ENCODE measurements around the gene CLPTM1. TPM values are rescaled to one million over a fixed set of nuclear protein-coding genes. Genes with fewer than 3 reads are reported as not detected.

CLPTM1 gene
- total and polyA plus RNA-seq, 9 of the 15 experiments (the other 6 are each of a cell fraction or from before 2014, with no cell fraction given), result 0.37 to 96.0 (median 27.5) TPM

GRCh38 chr19:44954278-44954648 lies 917 bp upstream of the CLPTM1 start:
- CTCF ChIA-PET (ENCODE audit: low intra/inter-chr PET ratio), result no interaction called here
- FAIRE-seq (no peak), DNase-seq (ENCODE audit: extremely low read depth in 1 of 4, low spot score in 3 of 4) (peak in 1 of 4 experiments; percentile 16), ATAC-seq (no peak)
- WGBS (ENCODE audit: insufficient coverage, low coverage, missing lambda C conversion rate), result 21% methylated on average over 12 of the region's 13 CpGs
- Histone ChIP-seq H3K36me3 (ENCODE audit: control insufficient read depth, insufficient read depth, low read length) (peaks cover 15% of the 10 kb centered on the region; the same call in 2 of the 3 replicates), H3K4me1 (replicated peaks in 1 of 2; ENCODE audit: control insufficient read depth in 2 of 2, insufficient read depth in 2 of 2, low read length in 2 of 2) (peaks cover 16 to 31% of the 10 kb centered on the region in 2 experiments; a peak in 4 of 5 replicates), H3K9me1 (ENCODE audit: control insufficient read depth, insufficient read depth, low read length) (peaks cover 4% of the 10 kb centered on the region), H4K20me1 (replicated peaks; ENCODE audit: control insufficient read depth, insufficient read depth, low read length) (peaks cover 13% of the 10 kb centered on the region; the same call in 1 of the 2 replicates), H3K9me3 (replicated peaks; ENCODE audit: control insufficient read depth, insufficient read depth, low read depth, low read length) (no peaks in the 10 kb centered on the region), H3K4me3 (peak overlapping the region; percentile 100), H3K4me2 (ENCODE audit: insufficient read depth, low read length) (peak overlapping the region; percentile 90), H3K27ac (ENCODE audit: extremely low read depth, low read depth, low read length) (peak overlapping the region; percentile 90), H3K27me3 (ENCODE audit: control insufficient read depth in 2 of 2, insufficient read depth in 2 of 2, low read length in 2 of 2) (no peaks in the 10 kb centered on the region), H2AFZ (ENCODE audit: low read depth, low read length) (peak overlapping the region; percentile 92), H3K9ac (ENCODE audit: insufficient read depth in 1 of 2, low read depth in 2 of 2, low read length in 2 of 2) (peak overlapping the region; percentile 86 to 89), H3K79me2 (ENCODE audit: control insufficient read depth, insufficient read depth, low read length) (peaks cover 50% of the 10 kb centered on the region)
- in situ Hi-C loops (cut with MboI), result loop anchor here (5.0 kb wide), 1 partner anchor 42 kb away; the partner anchor contains the start of gene APOC1
- intact Hi-C loops (cut with micrococcal nuclease), result no loop called here
- POLR2A ChIA-PET, result interaction anchor here (0.6 to 1.6 kb wide), 11 partner anchors 10 to 1790 kb away, joined by 3 to 8 read pairs (median 4); partner anchors contain the start of genes APOE and TRAPPC6A
- BruUV-seq (replicated peaks), result no TSS peak
- 0 out of 2 replicates have a peak, but pooled peaks have one; percentile 2 for TF ChIP-seq ZNF12 (CRISPR knock-in tag; IDR thresholded peaks at IDR 0.05)
- TF ChIP-seq RB1 (IDR thresholded peaks at IDR 0.05; ENCODE audit: low read depth), result no peak
- TF ChIP-seq ZBTB43 (CRISPR knock-in tag; IDR thresholded peaks at IDR 0.05), result 0 out of 2 replicates have a peak, but pooled peaks have one; percentile 2
- no peak for TF ChIP-seq PHF21A (IDR thresholded peaks at IDR 0.05; ENCODE audit: borderline replicate concordance, low read depth)
- TF ChIP-seq HLTF (IDR thresholded peaks at IDR 0.05), result no peak
- TF ChIP-seq MBD2 (IDR thresholded peaks at IDR 0.05; ENCODE audit: borderline replicate concordance, low read depth), result no peak
- TF ChIP-seq ZNF41 (CRISPR knock-in tag; conservative IDR thresholded peaks at IDR 0.05), result no peak
- TF ChIP-seq STAT5B (CRISPR knock-in tag; IDR thresholded peaks at IDR 0.05), result no peak
- TF ChIP-seq ERF (CRISPR knock-in tag; IDR thresholded peaks at IDR 0.05), result 0 out of 2 replicates have a peak, but pooled peaks have one; percentile 25
- TF ChIP-seq, protein P1, sequence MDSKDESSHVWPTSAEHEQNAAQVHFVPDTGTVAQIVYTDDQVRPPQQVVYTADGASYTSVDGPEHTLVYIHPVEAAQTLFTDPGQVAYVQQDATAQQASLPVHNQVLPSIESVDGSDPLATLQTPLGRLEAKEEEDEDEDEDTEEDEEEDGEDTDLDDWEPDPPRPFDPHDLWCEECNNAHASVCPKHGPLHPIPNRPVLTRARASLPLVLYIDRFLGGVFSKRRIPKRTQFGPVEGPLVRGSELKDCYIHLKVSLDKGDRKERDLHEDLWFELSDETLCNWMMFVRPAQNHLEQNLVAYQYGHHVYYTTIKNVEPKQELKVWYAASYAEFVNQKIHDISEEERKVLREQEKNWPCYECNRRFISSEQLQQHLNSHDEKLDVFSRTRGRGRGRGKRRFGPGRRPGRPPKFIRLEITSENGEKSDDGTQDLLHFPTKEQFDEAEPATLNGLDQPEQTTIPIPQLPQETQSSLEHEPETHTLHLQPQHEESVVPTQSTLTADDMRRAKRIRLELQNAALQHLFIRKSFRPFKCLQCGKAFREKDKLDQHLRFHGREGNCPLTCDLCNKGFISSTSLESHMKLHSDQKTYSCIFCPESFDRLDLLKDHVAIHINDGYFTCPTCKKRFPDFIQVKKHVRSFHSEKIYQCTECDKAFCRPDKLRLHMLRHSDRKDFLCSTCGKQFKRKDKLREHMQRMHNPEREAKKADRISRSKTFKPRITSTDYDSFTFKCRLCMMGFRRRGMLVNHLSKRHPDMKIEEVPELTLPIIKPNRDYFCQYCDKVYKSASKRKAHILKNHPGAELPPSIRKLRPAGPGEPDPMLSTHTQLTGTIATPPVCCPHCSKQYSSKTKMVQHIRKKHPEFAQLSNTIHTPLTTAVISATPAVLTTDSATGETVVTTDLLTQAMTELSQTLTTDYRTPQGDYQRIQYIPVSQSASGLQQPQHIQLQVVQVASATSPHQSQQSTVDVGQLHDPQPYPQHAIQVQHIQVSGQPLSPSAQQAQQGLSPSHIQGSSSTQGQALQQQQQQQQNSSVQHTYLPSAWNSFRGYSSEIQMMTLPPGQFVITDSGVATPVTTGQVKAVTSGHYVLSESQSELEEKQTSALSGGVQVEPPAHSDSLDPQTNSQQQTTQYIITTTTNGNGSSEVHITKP (IDR thresholded peaks at IDR 0.05; ENCODE audit: partially characterized antibody), result peak; percentile 89
- TF ChIP-seq, protein P2, sequence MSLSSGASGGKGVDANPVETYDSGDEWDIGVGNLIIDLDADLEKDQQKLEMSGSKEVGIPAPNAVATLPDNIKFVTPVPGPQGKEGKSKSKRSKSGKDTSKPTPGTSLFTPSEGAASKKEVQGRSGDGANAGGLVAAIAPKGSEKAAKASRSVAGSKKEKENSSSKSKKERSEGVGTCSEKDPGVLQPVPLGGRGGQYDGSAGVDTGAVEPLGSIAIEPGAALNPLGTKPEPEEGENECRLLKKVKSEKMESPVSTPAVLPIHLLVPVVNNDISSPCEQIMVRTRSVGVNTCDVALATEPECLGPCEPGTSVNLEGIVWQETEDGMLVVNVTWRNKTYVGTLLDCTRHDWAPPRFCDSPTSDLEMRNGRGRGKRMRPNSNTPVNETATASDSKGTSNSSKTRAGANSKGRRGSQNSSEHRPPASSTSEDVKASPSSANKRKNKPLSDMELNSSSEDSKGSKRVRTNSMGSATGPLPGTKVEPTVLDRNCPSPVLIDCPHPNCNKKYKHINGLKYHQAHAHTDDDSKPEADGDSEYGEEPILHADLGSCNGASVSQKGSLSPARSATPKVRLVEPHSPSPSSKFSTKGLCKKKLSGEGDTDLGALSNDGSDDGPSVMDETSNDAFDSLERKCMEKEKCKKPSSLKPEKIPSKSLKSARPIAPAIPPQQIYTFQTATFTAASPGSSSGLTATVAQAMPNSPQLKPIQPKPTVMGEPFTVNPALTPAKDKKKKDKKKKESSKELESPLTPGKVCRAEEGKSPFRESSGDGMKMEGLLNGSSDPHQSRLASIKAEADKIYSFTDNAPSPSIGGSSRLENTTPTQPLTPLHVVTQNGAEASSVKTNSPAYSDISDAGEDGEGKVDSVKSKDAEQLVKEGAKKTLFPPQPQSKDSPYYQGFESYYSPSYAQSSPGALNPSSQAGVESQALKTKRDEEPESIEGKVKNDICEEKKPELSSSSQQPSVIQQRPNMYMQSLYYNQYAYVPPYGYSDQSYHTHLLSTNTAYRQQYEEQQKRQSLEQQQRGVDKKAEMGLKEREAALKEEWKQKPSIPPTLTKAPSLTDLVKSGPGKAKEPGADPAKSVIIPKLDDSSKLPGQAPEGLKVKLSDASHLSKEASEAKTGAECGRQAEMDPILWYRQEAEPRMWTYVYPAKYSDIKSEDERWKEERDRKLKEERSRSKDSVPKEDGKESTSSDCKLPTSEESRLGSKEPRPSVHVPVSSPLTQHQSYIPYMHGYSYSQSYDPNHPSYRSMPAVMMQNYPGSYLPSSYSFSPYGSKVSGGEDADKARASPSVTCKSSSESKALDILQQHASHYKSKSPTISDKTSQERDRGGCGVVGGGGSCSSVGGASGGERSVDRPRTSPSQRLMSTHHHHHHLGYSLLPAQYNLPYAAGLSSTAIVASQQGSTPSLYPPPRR (CRISPR knock-in tag; IDR thresholded peaks at IDR 0.05; ENCODE audit: borderline replicate concordance), result no peak
- no peak for TF ChIP-seq HCFC1 (IDR thresholded peaks at IDR 0.05; ENCODE audit: low read depth, low read length)

Data from K562 (cell line).